ENCODE measurements around the gene ELF3. TPM values are rescaled to one million over a fixed set of nuclear protein-coding genes. Genes with fewer than 3 reads are reported as not detected.

Gene ELF3
- total RNA-seq = 0.77 and 2.5 TPM in 2 replicates

GRCh38 chr1:202010180-202011015 lies at the start of gene ELF3:
Gene ELF3, plus strand, starts transcription at chr1:202010587. Its CDS starts 550 bp downstream, at chr1:202011137.

DNA sequence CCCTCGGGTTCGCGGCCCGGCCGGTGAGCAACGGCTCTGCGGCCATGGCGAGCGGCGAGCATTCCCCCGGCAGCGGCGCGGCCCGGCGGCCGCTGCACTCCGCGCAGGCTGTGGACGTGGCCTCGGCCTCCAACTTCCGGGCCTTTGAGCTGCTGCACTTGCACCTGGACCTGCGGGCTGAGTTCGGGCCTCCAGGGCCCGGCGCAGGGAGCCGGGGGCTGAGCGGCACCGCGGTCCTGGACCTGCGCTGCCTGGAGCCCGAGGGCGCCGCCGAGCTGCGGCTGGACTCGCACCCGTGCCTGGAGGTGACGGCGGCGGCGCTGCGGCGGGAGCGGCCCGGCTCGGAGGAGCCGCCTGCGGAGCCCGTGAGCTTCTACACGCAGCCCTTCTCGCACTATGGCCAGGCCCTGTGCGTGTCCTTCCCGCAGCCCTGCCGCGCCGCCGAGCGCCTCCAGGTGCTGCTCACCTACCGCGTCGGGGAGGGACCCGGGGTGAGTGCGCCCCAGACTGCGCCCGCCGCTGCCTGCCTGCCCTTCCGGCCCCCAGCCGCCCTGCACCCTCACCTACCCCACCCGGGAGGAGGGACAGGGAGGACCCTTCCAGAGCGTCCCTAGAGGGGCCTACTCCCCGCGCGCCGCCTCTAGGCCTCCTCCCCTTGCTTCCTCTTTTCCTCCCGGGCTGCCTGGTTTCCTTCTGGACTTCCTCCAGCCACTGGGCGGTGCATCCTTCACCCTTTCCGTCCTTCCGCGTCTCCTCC lies 27.6 kb upstream of the ELF3 start, which contains the start of gene RNPEP:
Gene RNPEP, plus strand, starts transcription at position 26 of the 757 bp plus-strand sequence. Its CDS starts 19 bp downstream, at position 45.

Other genes starting within 250 kb of the ELF3 start
- gene IPO9, start 181.4 kb upstream of the ELF3 start, total RNA-seq = 18.3 and 20.7 TPM in 2 replicates
- gene SHISA4, start 121.7 kb upstream of the ELF3 start, total RNA-seq = 7.9 and 18.0 TPM in 2 replicates
- 3.1 and 25.7 TPM in 2 replicates for gene LMOD1, start 64.0 kb upstream of the ELF3 start, total RNA-seq
- gene TIMM17A, start 55.1 kb upstream of the ELF3 start, total RNA-seq = 62.6 and 113 TPM in 2 replicates
- 63.8 and 79.8 TPM in 2 replicates for gene RNPEP, start 27.9 kb upstream of the ELF3 start, total RNA-seq
- not detected in 2 replicates for gene GPR37L1, start 112.3 kb downstream of the ELF3 start, total RNA-seq
- gene ARL8A, start 134.2 kb downstream of the ELF3 start, total RNA-seq = 18.6 and 28.2 TPM in 2 replicates
- gene PTPN7, start 150.0 kb downstream of the ELF3 start, total RNA-seq = not detected in 2 replicates
- not detected in 2 replicates for gene LGR6, start 183.2 kb downstream of the ELF3 start, total RNA-seq